HG03060 (cell line): ENCODE results near the gene LYAR.

Source experiments
- ATAC-seq: cut with Tn5 transposase; IDR thresholded peaks from one replicate; pipeline ENCODE4 v1.9.1; 2021; ENCODE audit warnings: low read depth, moderate number of reproducible peaks; ENCODE audit not compliant: unreplicated experiment

The LYAR gene

GRCh38 chr4:4225915-4226605 lies 63.9 kb downstream of the LYAR start:
- no peak for ATAC-seq
